NCI-H2196 (cell line): Measurements from ENCODE around the gene LGR6.
"Not testable (repeated sequence)": the region's sequence is repeated elsewhere in the genome, so short reads cannot be mapped to it uniquely, and the experiment has no call there.

ENCODE experiments used
- DNase-seq: peaks from one replicate; lab custom pipeline; 2025; ENCODE audit not compliant: unreplicated experiment; lab: John Stamatoyannopoulos, UW

LGR6 gene

GRCh38 chr1:202159534-202160371 is 33.8 kb upstream of the LGR6 start:
- no peak for DNase-seq

GRCh38 chr1:202160377-202160940 is 33.1 kb upstream of the LGR6 start, which contains the start of gene PTPN7:
Gene PTPN7, minus strand, starts transcription at chr1:202160602. Its CDS starts 1,200 bp downstream, at chr1:202159402.
- no peak for DNase-seq

GRCh38 chr1:202161151-202162046 is 32.2 kb upstream of the LGR6 start:
- DNase-seq, result no peak

- DNase-seq, result no peak
Observed at GRCh38 chr1:202162047-202162417, 31.6 kb upstream of the LGR6 start.

GRCh38 chr1:202162418-202163280 is 30.9 kb upstream of the LGR6 start:
- DNase-seq, result no peak

- no peak for DNase-seq
Observed at GRCh38 chr1:202163281-202164270, 30.0 kb upstream of the LGR6 start.

GRCh38 chr1:202164271-202165037 is 29.1 kb upstream of the LGR6 start:
- no peak for DNase-seq

GRCh38 chr1:202165267-202165941 is 28.2 kb upstream of the LGR6 start:
- no peak for DNase-seq

GRCh38 chr1:202165942-202166843 is 27.4 kb upstream of the LGR6 start:
- no peak for DNase-seq

GRCh38 chr1:202167054-202167453 is 26.5 kb upstream of the LGR6 start:
- not testable (repeated sequence) for DNase-seq

GRCh38 chr1:202167708-202168415 is 25.7 kb upstream of the LGR6 start:
- no peak for DNase-seq

GRCh38 chr1:202168861-202169260 is 24.7 kb upstream of the LGR6 start:
- DNase-seq, result no peak

- DNase-seq, result no peak
Observed at GRCh38 chr1:202170726-202171125, 22.9 kb upstream of the LGR6 start.

GRCh38 chr1:202171292-202172014 is 22.1 kb upstream of the LGR6 start:
- DNase-seq, result no peak

GRCh38 chr1:202172015-202172355 is 21.6 kb upstream of the LGR6 start:
- no peak for DNase-seq

GRCh38 chr1:202173993-202174392 is 19.6 kb upstream of the LGR6 start:
- no peak for DNase-seq
